DMS153 treated with DMSO at 0.1 percent for 48 hours (cell line): Measurements from ENCODE around the gene GPR4.

Experiments used
- DNase-seq: peaks from one replicate; lab custom pipeline; 2025; ENCODE audit not compliant: unreplicated experiment; lab: John Stamatoyannopoulos, UW

The GPR4 gene

GRCh38 chr19:45590300-45591003, 11.6 kb downstream of the GPR4 start:
- no peak for DNase-seq

GRCh38 chr19:45589768-45590167, 12.2 kb downstream of the GPR4 start:
- DNase-seq, result no peak

- DNase-seq, result no peak
Observed at GRCh38 chr19:45587873-45588272, 14.1 kb downstream of the GPR4 start.

- DNase-seq, result no peak
Observed at GRCh38 chr19:45585158-45585577, 16.8 kb downstream of the GPR4 start.

GRCh38 chr19:45584332-45585157, 17.5 kb downstream of the GPR4 start, which contains the start of gene OPA3:
OPA3 (minus strand) TSS chr19:45584802; CDS start chr19:45584764, 38 bp downstream.
- peak; percentile 97 for DNase-seq

GRCh38 chr19:45581576-45581975, 20.4 kb downstream of the GPR4 start:
- no peak for DNase-seq

- DNase-seq, result no peak
Observed at GRCh38 chr19:45578861-45579260, 23.2 kb downstream of the GPR4 start.

- DNase-seq, result no peak
Observed at GRCh38 chr19:45577111-45577905, 24.7 kb downstream of the GPR4 start.

GRCh38 chr19:45576682-45577081, 25.3 kb downstream of the GPR4 start:
- DNase-seq, result no peak

GRCh38 chr19:45575216-45575615, 26.8 kb downstream of the GPR4 start:
- DNase-seq, result no peak

- DNase-seq, result no peak
Observed at GRCh38 chr19:45574526-45574925, 27.5 kb downstream of the GPR4 start.

- DNase-seq, result no peak
Observed at GRCh38 chr19:45571457-45572220, 30.4 kb downstream of the GPR4 start.

- no peak for DNase-seq
Observed at GRCh38 chr19:45569619-45570421, 32.2 kb downstream of the GPR4 start.

GRCh38 chr19:45568732-45569131, 33.3 kb downstream of the GPR4 start:
- no peak for DNase-seq

- no peak for DNase-seq
Observed at GRCh38 chr19:45567609-45568008, 34.4 kb downstream of the GPR4 start.

GRCh38 chr19:45564131-45564780, 37.8 kb downstream of the GPR4 start:
- no peak for DNase-seq

GRCh38 chr19:45560686-45561085, 41.3 kb downstream of the GPR4 start:
- no peak for DNase-seq

- DNase-seq, result no peak
Observed at GRCh38 chr19:45560038-45560437, 42.0 kb downstream of the GPR4 start.

GRCh38 chr19:45558399-45558878, 43.6 kb downstream of the GPR4 start:
- no peak for DNase-seq
